ENCODE data around the gene ABCC4.

The ABCC4 gene

GRCh38 chr13:95221971-95222732, 79.1 kb downstream of the ABCC4 start:
- ChIA-PET CTCF (interaction anchor here (1.1 kb wide), 1 partner anchor 47 kb away, joined by 3 read pairs; no protein-coding TSS in a partner anchor), POLR2A (no interaction called here)
- TF ChIP-seq L3MBTL2 (conservative IDR thresholded peaks at IDR 0.05), result no peak
- TF ChIP-seq CTBP1 (IDR thresholded peaks at IDR 0.05; ENCODE audit: borderline replicate concordance), result no peak
- no peak for TF ChIP-seq NFRKB (IDR thresholded peaks at IDR 0.05)
- no peak for TF ChIP-seq FOXK2 (IDR thresholded peaks at IDR 0.05)
- TF ChIP-seq ZNF384 (IDR thresholded peaks at IDR 0.05), result no peak
- no peak for DNase-seq (ENCODE audit: extremely low spot score)

- ChIA-PET POLR2A (no interaction called here), CTCF (no interaction called here)
- no peak for TF ChIP-seq FOXK2 (IDR thresholded peaks at IDR 0.05)
- TF ChIP-seq SUZ12 (IDR thresholded peaks at IDR 0.05), result no peak
- TF ChIP-seq L3MBTL2 (conservative IDR thresholded peaks at IDR 0.05), result no peak
- TF ChIP-seq TARDBP (IDR thresholded peaks at IDR 0.05), result no peak
- TF ChIP-seq HDGF (IDR thresholded peaks at IDR 0.05; ENCODE audit: borderline replicate concordance), result no peak
- TF ChIP-seq LEF1 (IDR thresholded peaks at IDR 0.05; ENCODE audit: borderline replicate concordance), result no peak
- no peak for TF ChIP-seq FOXA1 (IDR thresholded peaks at IDR 0.05)
- no peak for TF ChIP-seq SP1 (IDR thresholded peaks at IDR 0.05)
- no peak for TF ChIP-seq FOXM1 (IDR thresholded peaks at IDR 0.05; ENCODE audit: borderline replicate concordance)
- TF ChIP-seq NFRKB (IDR thresholded peaks at IDR 0.05), result no peak
- no peak for TF ChIP-seq ARNT (IDR thresholded peaks at IDR 0.05)
- no peak for TF ChIP-seq ELF4 (IDR thresholded peaks at IDR 0.05)
- no peak for TF ChIP-seq CTBP1 (IDR thresholded peaks at IDR 0.05; ENCODE audit: borderline replicate concordance)
- no peak for TF ChIP-seq BHLHE40 (IDR thresholded peaks at IDR 0.05; ENCODE audit: borderline replicate concordance)
- TF ChIP-seq ZNF384 (IDR thresholded peaks at IDR 0.05), result no peak
- TF ChIP-seq PKNOX1 (IDR thresholded peaks at IDR 0.05), result no peak
- no peak for DNase-seq (ENCODE audit: extremely low spot score)
Measured at GRCh38 chr13:95220611-95221010, 80.6 kb downstream of the ABCC4 start.

GRCh38 chr13:95217920-95218830, 83.1 kb downstream of the ABCC4 start:
- POLR2A ChIA-PET, result no interaction called here
- CTCF ChIA-PET, result no interaction called here
- TF ChIP-seq ELF4 (IDR thresholded peaks at IDR 0.05) (no peak), L3MBTL2 (conservative IDR thresholded peaks at IDR 0.05) (no peak), ZNF384 (IDR thresholded peaks at IDR 0.05) (no peak), NFRKB (IDR thresholded peaks at IDR 0.05) (no peak), SP1 (IDR thresholded peaks at IDR 0.05) (no peak), BHLHE40 (IDR thresholded peaks at IDR 0.05; ENCODE audit: borderline replicate concordance) (no peak), FOXM1 (IDR thresholded peaks at IDR 0.05; ENCODE audit: borderline replicate concordance) (no peak), CTBP1 (IDR thresholded peaks at IDR 0.05; ENCODE audit: borderline replicate concordance) (no peak)
- DNase-seq (ENCODE audit: extremely low spot score), result no peak

GRCh38 chr13:95216182-95216581, 85.1 kb downstream of the ABCC4 start:
- no peak for TF ChIP-seq FOXM1 (IDR thresholded peaks at IDR 0.05; ENCODE audit: borderline replicate concordance)
- TF ChIP-seq ELF4 (IDR thresholded peaks at IDR 0.05), result no peak
- no peak for TF ChIP-seq ARNT (IDR thresholded peaks at IDR 0.05)
- TF ChIP-seq BHLHE40 (IDR thresholded peaks at IDR 0.05; ENCODE audit: borderline replicate concordance), result no peak
- TF ChIP-seq L3MBTL2 (conservative IDR thresholded peaks at IDR 0.05), result no peak
- no peak for TF ChIP-seq LEF1 (IDR thresholded peaks at IDR 0.05; ENCODE audit: borderline replicate concordance)
- no peak for TF ChIP-seq NFRKB (IDR thresholded peaks at IDR 0.05)
- TF ChIP-seq HDGF (IDR thresholded peaks at IDR 0.05; ENCODE audit: borderline replicate concordance), result no peak
- DNase-seq (ENCODE audit: extremely low spot score), result no peak
- CTCF ChIA-PET, result interaction anchor here (0.6 kb wide), 1 partner anchor 26 kb away, joined by 3 read pairs; no protein-coding TSS in a partner anchor

GRCh38 chr13:95212983-95213850, 88.0 kb downstream of the ABCC4 start:
- TF ChIP-seq PKNOX1 (IDR thresholded peaks at IDR 0.05) (no peak), ZNF384 (IDR thresholded peaks at IDR 0.05) (no peak), BHLHE40 (IDR thresholded peaks at IDR 0.05; ENCODE audit: borderline replicate concordance) (no peak), SUZ12 (IDR thresholded peaks at IDR 0.05) (no peak), CTBP1 (IDR thresholded peaks at IDR 0.05; ENCODE audit: borderline replicate concordance) (no peak), FOXK2 (IDR thresholded peaks at IDR 0.05) (no peak), HDGF (IDR thresholded peaks at IDR 0.05; ENCODE audit: borderline replicate concordance) (no peak), ELF4 (IDR thresholded peaks at IDR 0.05) (no peak), L3MBTL2 (conservative IDR thresholded peaks at IDR 0.05) (no peak)
- ChIA-PET POLR2A (no interaction called here), CTCF (interaction anchor here (0.7 kb wide), 1 partner anchor 80 kb away, joined by 3 read pairs; no protein-coding TSS in a partner anchor)
- DNase-seq (ENCODE audit: extremely low spot score), result no peak

More at GRCh38 chr13:95216182-95216581, 85.1 kb downstream of the ABCC4 start:
- POLR2A ChIA-PET, result no interaction called here

All from HEK293T (cell line).